SH-SY5Y (cell line): ENCODE results near the gene CLDN19.

Source experiments
- GATA2 ChIP-seq: IDR thresholded peaks from 2 replicates; pipeline ENCODE4 v1.6.1; 2011; ENCODE audit warnings: mild to moderate bottlenecking, low read depth, low read length
- GATA3 ChIP-seq: IDR thresholded peaks from 2 replicates; pipeline ENCODE4 v1.6.1; 2011; ENCODE audit warnings: low read depth, mild to moderate bottlenecking, low read length, moderate library complexity

GRCh38 chr1:42731585-42731984 is 8.5 kb downstream of the CLDN19 start:
- TF ChIP-seq GATA2 = no peak
- TF ChIP-seq GATA3 = no peak
